ENCODE measurements around the gene DIPK1C.

The DIPK1C gene

DNA sequence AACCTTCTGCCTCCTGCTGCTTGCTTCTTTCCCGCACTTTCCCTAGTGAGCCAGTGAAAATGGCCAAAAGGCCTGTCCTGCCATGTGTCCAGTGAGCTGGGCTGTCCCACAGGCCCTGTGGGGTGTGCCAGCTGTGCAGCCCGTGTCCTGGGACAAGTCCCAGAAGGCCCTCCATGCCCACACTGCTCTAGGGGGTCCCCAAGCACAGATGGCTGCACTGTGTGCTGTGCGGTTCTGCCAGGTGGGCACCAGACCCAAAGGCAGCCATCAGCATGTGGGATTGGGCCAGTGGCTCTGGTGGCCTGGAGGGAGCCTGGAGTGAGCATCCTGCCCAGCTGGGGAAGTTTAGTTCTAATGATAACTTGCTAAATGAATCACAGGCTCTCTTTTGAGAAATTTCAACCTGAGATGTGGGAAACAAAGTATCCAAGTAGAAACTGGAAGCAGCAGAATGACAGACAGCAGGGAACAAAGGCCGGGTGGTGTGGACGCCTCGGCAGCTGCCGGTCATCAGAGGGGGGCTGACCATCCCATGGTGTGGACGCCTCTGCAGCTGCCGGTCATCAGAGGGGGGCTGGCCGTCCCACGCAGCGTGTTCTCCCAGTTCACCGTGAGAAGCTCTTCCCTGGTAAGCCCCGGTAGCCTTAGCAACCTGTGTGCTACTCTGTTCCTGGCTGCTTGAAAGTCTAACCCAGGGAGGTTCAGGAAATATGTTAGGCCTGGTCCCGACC is 29.2 kb upstream of the DIPK1C start:
- FAIRE-seq (no peak), DNase-seq (ENCODE audit: insufficient read length, low spot score) (no peak)

DNA sequence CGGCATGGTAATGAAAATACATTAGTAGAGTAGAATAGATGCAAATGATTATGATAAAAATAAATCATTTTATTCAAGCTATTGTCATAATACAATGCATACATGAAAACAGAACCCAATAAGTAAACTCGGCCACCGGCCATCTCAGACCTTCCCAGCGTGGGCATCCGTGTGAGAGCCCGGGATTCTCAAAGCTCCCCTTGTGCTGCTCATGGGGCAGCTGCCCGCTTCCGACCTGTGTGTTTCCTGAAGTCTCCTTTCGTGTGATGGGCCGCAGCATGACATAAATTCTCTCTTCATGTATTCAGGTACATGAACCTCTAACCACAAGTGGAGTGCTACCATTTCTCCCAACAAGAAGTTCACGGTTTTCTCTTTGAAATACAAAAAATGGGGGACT is 25.6 kb upstream of the DIPK1C start:
- FAIRE-seq (no peak), DNase-seq (ENCODE audit: insufficient read length, low spot score) (no peak)

DNA sequence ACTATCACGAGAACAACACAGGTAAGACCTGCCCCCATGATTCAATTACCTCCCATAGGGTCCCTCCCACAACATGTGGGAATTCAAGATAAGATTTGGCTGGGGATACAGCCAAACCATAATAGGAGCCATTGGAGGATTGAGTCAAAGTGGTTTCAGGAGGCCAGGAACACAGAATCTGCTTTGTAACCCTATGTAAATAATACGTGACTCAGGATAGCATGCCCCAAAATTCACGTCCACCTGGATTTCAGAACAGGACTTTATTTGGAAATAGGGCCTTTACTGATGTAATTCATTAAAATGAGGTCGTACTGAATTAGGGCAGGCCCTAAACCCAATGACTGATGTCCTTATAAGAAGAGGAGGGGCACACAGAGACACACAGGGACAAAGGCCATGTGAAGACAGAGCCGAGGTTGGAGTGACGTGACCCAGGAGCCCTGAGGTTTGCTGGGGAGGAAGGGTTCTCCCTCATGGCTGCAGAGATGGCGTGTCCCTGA is 23.1 kb upstream of the DIPK1C start:
- DNase-seq (ENCODE audit: insufficient read length, low spot score) (no peak), FAIRE-seq (no peak)

DNA sequence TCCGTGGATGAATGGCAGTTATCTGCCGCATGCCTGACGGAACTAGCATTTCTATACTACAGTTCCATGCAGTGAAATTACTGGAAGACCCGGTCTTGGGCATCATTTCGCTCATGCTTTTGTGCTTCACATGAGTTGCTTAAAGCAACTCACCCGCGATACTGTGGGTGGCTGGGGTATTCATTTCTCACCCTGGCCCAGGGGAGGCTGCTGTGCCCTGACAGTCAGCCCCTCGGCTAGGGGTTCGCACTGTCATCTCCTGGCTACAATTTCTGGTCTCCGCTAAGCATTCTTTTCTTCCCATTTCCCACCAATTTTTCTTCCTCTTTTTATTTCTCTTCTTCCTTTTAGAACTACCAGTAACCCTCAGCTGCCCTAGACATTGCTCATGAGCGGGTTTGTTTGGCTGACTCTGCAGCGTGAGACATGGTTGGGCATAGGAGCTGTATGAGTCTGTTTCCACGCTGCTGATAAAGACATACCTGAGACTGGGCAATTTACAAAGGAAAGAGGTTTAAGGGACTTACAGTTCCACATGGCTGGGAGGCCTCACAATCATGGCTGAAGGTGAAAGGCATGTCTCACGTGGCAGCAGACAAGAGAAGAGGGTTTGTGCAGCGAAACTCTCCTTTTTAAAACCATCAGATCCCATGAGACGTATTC is 22.5 kb upstream of the DIPK1C start:
- DNase-seq (ENCODE audit: insufficient read length, low spot score) (no peak), FAIRE-seq (no peak)

DNA sequence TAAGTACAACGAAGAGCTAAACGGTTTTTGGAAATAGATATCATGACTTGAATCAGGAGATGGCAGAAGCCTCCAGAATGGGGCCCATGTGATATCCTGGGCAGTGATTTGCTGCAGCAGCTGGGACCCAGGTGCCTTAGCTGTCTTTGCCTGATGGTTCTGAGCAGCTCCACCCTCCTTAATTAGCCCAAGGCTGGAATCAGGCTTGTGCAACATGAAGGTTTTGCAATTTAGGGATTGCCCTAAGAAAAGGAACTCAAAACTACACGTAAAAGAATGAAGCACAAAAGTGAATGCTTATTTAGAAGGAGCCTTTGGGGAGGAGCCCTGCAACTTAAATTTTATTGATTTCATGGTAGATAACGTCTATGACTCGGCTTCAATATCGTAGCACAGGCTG is 21.8 kb upstream of the DIPK1C start:
- no peak for DNase-seq (ENCODE audit: insufficient read length, low spot score)
- no peak for FAIRE-seq

DNA sequence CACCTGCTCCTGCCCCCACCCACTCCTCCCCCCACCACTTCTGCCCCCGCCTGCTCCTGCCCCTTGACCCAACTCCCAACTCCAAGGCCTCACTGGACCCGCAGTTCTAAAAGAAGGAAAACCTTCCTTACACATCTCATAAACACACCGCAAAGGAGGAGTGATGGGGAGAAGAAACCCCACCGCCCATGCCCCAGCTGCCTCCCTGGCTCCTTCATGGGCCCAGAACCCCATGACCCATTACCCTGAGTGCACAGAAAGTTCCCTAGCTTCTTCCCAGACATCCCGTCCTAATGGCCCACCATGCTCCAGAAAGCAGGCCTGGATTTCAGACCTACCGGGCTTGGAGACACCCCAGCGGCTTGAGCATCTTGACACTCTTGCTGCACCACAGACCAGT is 21.2 kb upstream of the DIPK1C start:
- no peak for DNase-seq (ENCODE audit: insufficient read length, low spot score)
- FAIRE-seq: no peak

DNA sequence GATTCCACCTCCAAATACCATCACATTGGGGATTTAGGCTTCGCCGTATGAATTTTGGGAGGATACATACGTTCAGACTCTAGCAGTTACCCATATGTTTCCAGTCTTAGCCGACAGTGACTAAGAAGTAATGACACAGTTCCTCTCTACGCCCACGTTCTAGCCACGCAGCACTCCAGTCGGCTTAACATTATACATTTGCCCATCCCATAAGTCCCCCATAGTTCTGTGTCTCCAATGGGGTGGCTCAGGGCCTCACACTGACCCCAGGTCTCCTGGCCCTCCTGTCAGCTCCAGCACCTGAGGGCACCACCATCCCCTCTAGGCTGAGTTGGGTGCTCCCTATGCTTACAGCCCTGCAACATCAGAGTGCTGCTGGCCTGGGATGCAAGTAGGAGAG is 20.7 kb upstream of the DIPK1C start:
- FAIRE-seq (no peak), DNase-seq (ENCODE audit: insufficient read length, low spot score) (no peak)

DNA sequence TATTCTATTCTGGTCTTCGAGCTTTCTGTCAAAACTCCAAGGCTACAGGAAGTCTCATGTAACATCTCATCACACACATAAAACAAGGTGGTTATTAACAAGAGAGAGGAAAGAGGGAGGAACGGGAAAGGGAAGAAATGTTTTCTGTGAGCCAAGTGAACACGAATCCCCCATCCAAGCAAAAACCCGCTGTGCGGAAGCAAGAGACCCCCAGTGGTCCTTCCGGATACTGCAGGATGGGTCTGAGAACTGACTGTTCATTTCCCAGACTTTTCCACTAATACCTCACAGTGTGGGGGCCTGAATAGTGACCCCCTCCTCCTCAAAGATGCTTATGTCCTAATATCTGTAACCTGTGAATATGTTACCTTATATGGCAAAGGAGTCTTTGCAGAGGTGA is 19.0 kb upstream of the DIPK1C start:
- no peak for DNase-seq (ENCODE audit: insufficient read length, low spot score)
- no peak for FAIRE-seq

DNA sequence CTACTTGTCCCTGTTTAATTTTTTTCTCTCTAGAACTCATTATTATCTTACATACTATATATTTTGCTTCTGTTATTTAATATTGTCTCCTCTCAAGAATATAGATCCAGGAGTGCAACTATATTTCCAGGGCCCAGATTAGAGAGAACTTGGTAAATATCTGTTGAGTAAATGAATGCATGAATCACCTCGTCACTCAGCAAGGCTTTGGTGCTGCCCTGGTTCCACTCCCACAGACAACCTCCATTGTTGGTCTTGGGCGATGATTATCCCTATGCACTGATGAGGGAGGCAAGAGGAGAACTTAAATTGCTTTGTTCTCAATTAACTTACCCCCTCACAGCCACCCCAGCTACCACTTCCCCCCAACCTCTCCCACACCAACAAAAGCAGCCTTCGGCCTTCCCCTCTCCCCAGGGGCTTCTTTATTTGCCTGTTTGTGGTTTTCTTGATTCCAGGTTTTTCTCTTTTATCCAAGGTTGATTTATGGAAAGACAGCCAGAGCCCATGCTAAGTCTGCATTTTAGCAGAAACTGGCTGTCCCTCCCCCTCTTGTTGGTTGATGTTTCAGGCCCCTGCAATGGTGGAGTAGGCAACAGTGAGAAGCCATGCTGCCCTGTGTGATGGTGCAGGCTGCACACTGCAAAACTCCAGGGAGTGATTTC is 17.0 kb upstream of the DIPK1C start:
- DNase-seq (ENCODE audit: insufficient read length, low spot score): no peak
- FAIRE-seq: no peak

DNA sequence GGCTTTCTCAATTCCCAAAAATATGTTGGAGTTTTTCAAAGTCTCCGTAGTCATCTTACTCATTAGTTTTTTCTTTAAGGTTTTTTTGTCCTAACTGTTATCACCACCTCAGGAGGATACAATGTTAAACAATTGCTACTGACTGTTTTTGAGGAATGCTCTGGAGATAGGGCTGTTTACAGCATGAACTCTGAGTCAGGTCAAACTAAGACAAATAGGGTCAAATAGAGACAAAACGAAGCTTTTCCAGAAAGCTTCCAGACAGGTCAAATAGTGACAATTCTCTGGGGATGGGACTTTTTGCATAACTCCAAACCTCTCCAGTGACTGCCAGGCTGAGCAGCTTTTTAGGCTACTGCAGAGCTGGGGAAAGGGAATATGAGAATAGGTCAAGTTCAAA is 15.2 kb upstream of the DIPK1C start:
- no peak for DNase-seq (ENCODE audit: insufficient read length, low spot score)
- no peak for FAIRE-seq

DNA sequence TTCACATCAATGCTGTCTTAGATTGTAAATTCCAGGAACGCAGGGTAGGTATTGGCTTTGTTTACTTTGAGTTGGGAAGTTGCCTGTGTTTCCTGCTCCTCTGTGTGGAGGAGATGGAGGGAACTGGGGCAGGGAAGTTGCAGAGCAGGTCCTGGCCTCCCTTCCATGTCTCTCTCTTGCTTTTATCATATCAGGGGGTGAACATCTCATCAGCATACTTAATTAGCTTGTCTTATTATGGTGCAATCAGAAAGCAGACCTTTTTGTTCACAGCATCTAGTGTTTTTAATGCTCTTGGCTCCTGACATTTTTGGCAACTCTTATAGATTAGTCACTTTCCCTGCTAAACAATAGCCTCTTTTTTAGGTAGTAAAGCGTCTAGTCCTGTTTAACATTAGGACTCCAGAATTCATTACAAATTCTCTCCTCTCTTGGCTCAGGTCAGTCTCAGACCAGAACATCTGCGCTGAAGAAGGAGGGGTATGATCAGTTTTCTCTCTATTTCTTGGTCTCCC is 11.5 kb upstream of the DIPK1C start:
- FAIRE-seq: no peak

DNA sequence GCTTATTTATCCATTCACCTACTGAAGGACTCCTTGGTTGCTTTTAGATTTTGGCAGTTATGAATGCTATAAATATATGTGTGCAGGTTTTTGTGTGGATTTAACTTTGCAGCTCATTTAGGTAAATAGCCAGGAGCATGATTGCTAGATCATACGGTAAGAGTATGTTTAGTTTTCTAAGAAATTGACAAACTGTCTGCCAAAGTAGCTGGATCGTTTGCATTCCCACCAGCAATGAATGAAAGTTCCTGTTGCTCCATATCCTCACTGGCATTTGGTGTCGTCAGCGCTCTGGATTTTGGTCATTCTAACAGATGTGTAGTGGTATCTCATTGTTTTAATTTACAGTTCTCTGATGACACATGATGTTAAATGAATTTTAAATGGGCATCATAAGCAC is 8.7 kb upstream of the DIPK1C start:
- DNase-seq (ENCODE audit: insufficient read length, low spot score) (no peak), FAIRE-seq (no peak)

More for the DNA sequence above, 11.5 kb upstream of the DIPK1C start:
- DNase-seq (ENCODE audit: insufficient read length, low spot score): no peak

DNA sequence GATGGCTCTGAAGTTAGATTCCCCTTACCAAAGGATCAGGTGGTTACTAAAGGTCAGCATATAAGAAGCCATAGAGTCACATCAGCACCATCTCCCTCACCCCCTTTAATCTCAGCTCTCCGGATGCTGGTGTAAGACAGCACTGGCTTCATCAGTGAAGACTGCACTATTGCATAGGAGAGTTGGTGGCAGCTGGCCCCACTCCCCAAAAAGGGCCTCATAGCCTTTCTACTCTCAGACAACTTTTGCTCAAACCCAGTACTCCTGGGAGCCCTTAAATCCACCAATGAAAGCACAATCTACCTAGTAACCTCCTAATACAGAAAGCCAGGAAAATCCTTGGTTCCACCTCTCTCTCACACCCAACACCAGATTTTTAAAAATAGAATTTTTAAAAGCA is 6.9 kb upstream of the DIPK1C start:
- FAIRE-seq (no peak), DNase-seq (ENCODE audit: insufficient read length, low spot score) (no peak)

DNA sequence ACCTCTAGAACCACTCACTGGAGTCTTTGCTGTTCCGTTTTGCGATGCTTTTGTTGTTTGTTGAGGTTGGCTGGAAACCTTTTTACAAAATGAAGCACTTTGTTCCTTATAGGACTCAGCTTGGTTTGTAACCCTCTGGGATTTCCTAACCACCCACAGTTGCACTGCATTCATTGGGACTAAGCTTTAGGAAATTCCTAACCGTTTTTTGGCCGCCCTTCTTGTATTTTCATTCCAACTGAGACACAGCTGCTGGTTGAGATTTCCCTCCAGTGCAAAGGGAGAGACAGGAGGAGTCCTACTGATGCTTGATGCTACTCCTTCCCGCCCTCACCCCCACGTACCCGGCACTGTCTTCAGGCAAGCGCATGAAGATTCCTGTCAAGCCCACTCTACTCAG is 6.1 kb upstream of the DIPK1C start:
- FAIRE-seq: no peak
- no peak for DNase-seq (ENCODE audit: insufficient read length, low spot score)

DNA sequence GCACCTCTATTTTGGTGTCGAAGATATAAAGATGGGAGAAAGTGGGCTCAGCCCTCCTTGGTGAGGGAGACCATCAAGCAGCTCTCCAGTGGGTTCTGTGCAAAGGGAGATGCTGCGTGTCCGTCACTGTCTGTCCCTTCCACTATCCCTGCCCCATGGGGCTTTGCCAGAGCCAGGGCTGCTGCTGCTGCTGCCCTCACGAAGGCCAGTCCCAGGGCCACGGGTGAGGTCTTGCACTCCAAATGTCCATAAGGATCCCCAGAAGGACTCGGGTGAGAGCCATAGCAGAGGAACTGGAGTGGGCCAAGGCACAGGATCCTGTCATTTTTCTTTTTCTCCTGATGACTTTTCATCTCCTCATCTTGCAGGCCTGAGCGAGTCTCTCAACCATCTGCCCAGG is 3.7 kb upstream of the DIPK1C start:
- DNase-seq (ENCODE audit: insufficient read length, low spot score) (no peak), FAIRE-seq (no peak)

DNA sequence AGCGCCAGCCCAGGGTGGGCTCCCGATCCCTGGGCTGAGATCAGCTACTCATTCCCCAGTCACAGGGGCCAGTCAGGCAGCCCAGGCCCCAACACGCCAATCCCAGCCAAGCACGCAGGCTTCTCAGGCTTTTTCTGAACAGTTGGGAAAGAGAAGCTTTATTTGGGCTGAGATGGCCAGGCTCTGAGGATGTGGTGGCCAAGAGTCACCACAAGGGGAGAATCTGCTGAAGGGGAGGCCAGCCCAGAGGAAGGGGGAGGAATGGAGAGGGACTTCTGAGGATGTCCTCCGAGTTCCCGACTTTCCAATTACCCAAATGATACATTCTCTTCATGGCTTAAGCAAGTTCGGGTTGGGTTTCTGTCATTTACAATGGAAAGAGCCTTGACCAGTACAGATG is 2.8 kb upstream of the DIPK1C start:
- FAIRE-seq: no peak
- DNase-seq (ENCODE audit: insufficient read length, low spot score): no peak

DNA sequence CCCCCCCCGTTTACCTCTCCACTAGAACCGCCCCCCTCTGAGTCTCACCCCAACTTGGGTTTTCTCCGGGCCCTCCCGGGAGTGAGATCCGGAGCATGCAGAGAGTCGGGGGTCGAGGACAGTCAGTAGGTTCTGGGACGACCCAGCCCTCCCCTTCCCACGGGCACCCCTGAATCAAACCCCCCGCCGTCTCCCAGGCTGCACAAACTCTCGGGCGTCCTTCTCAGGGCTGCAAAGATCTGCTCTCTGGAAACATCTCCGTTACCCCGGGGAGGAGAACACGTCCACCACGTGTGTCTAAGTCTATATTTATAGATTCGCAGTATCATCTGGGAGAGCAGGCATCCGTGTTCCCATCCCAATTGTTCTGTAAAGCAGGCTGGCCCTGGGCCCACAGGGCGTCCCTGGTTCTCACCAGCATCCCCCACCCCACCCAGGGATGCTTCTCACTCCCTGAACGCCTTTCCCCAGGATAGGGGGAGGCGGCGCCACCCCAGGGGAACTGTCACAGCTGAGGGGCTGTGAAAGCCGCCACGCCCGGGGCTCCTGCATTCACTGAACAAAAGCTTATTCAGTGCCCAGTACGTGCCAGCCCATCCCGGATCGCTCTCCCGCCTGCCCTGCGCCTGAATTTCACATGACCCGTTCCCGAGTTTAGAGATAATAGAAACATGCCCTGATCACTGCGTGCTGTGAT is 765 bp upstream of the DIPK1C start:
- no peak for DNase-seq (ENCODE audit: insufficient read length, low spot score)
- no peak for FAIRE-seq

DNA sequence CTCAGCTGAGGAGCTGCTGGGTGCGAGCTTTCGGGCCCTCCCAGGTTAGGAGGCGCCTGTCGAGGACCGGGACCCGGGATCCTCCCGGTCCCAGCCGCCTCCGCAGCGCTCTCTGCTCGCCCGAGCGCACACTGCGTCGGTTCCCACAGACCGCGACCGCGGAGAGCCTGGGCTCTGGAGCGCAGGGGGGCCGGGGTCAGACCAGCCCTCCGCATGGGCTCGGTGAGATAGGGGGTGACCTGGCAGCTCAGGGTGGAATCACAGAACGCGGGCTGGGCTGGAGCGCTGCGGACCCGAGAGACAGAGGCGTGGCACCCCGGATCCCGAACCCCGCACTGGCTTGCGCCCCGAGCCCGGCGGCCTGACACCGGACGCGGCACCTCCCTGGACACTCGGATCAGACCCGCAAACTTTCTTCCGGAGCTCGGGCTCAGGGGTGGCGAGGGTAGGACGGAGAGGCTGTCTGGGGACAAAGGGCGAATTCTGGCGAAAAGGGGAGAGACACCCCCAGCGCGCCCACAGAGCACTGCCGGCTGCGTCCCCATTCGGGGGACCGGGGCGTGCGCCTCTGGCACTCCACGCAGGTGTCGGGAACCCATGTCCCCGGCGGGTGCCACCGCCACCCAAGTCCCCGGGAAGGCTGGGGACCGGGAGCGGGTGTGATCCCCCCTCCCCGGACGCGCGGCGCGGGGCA is 612 bp downstream of the DIPK1C start:
- no peak for DNase-seq (ENCODE audit: insufficient read length, low spot score)
- FAIRE-seq: no peak

DNA sequence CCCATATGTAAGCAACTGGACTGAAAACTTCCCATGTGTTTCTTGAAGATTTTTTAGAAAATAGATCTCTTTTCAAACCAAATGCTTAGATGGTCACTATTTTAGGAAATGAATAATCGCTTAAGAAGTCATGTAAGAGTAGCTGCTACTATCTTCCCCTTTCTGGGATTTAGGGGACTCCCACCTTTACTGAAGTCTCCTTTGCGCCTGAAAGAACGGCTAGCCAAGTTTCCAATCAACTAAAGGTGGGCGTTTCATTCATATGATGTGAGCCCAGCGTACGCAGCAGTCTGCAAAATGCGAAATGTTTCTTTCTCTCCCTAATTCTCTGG is 1.1 kb downstream of the DIPK1C start:
- no peak for DNase-seq (ENCODE audit: insufficient read length, low spot score)
- FAIRE-seq: no peak

DNA sequence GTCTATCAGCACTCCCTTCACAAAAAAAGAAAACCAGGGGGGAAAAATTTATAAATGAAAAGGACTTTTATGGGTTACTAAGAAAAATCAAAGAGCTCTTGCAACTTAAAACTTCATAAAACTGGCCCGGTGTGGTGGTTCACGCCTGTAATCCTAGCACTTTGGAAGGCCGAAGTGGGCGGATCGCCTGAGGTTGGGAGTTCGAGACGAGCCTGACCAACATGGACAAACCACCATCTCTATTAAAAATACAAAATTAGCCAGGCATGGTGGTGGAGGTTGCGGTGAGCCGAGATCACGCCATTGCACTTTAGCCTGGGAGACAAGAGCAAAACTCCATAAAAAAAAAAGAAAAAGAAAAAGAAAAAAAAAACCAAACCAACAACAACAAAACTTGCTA is 1.7 kb downstream of the DIPK1C start:
- no peak for DNase-seq (ENCODE audit: insufficient read length, low spot score)
- no peak for FAIRE-seq

DNA sequence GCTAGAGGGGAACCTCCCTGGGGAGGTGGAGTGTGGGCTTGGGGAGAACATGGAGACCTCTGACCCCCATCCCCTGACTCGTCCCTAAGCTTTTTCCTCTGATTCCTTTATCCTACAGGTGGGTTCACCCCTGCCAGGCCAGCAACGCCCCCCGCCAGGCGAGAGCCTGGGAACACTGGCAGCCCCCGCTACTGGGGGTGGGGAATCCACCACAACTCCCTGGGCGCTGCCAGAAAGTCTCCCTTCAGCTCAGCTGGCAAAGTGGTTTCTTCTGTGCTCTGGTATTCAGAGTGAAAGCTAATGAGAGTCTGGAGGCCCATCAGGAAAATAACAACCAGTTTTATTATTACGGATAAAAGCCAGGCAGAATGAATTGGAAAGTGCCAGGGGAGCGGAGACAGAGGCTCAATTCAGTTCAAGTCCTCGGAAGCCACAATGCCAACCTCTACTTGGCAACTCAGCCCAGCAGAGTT is 2.8 kb downstream of the DIPK1C start:
- no peak for FAIRE-seq
- DNase-seq (ENCODE audit: insufficient read length, low spot score): no peak
